SH-SY5Y (cell line): ENCODE results near the gene ETV6.

Source experiments
- GATA2 ChIP-seq: IDR thresholded peaks from 2 replicates; pipeline ENCODE4 v1.6.1; 2011; ENCODE audit warnings: mild to moderate bottlenecking, low read depth, low read length
- GATA3 ChIP-seq: IDR thresholded peaks from 2 replicates; pipeline ENCODE4 v1.6.1; 2011; ENCODE audit warnings: low read depth, mild to moderate bottlenecking, low read length, moderate library complexity

The ETV6 gene

DNA sequence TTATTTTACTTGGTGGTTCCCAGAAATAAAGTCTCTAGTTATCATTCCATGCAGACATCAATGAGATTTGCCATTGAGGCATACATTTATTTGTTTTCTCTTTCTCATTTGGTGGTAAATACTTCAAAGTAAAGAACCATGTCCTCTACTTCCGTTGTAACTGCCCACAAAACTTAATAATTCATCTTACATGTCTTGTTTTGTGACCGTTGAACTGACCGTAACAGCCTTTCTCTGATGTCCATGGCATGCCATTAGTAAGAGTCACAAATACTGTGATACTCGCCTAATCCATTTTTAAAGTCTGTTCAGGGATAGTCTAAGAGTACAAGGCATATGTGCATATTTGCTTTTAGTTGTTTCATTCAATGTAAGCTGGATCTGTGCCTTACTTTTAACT lies 145.3 kb downstream of the ETV6 start:
- TF ChIP-seq GATA2 (no peak), GATA3 (no peak)

DNA sequence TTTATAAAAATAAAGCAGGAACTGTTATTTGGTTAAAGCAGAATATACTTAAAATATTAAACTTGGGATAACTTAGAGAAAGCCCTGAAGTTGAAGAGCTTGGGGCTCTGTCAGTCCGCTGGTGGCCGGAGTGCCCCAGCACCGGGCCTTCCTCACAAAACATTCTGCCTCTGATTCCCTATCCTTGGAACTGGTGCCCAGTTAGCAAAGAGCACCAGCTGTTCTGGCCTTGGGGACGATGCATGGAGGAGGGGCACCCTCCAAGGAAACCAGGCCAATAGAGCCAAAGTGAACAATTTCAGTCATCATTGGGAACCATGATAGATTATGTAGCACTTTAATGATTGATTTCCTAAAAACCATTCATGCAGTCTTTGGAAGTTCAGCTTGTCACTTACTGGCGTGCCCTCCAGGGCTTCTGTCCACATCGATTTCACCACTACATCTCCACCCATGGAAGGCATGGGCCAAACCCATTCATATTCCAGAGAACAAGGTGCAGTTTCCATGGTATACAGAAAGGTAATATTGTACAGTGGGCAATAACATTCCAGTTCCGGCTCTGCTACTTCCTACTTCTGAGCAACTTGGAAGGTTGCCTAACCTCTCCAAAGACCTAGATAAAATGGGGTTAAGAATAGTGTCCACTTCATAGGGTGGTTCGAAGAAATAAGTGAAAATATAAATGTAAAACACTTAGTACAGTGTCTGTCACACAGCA lies 145.9 kb downstream of the ETV6 start:
- TF ChIP-seq GATA3 (no peak), GATA2 (no peak)

DNA sequence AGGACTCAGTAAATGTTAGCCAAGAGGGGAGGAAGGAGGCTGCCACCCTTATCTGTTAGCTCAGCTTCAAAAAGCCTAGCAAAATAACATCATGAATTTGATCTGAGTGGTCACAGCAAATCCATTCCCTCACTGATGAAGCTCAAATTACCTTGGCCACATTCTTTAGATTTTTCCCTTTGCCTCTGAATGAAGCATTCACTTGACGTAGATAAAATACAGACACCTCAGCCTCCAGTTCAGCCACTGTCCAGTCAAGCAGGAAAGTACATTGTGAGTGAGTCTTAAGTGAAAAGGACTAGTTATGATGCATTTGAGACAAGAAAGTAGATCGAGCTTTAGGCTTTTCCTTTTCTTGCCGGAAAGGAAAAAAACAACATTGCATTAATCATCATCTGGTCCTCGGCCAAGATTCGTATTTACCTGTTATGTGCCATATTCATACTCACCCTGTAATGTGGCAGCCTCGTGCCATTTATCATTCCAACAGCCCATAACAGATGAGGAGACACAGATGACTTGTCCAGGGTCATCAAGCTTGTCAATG lies 146.5 kb downstream of the ETV6 start:
- TF ChIP-seq GATA2 (no peak), GATA3 (no peak)

DNA sequence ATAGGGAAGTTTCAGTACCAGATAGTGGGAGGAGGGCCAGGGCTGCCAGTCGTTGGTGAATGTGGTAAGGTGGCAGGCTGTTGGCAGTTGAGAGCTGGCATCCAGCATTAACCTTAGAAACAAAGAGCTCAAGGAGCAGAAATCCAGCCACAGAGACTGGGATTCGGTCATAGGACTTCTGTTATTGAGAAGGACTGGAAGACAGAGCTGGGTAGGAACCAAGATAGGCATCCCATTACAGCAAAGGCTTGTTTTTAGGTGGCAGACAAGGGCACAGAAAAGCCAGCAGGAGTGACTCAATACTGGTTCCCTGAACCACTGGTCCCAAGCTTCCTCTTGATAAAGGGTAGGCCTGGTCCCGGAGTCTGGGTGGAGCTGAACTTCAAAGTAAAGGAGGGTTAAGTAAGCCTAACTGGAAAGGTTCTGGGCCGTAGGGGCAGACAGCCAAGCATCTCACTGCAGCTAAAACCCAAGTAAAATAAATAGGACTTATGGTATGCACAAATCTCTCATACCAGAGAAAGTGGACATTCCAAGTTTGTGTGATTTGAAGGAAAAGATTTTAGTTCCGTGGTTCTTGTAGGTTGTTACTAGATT lies 147.9 kb downstream of the ETV6 start:
- TF ChIP-seq GATA2 (no peak), GATA3 (no peak)

DNA sequence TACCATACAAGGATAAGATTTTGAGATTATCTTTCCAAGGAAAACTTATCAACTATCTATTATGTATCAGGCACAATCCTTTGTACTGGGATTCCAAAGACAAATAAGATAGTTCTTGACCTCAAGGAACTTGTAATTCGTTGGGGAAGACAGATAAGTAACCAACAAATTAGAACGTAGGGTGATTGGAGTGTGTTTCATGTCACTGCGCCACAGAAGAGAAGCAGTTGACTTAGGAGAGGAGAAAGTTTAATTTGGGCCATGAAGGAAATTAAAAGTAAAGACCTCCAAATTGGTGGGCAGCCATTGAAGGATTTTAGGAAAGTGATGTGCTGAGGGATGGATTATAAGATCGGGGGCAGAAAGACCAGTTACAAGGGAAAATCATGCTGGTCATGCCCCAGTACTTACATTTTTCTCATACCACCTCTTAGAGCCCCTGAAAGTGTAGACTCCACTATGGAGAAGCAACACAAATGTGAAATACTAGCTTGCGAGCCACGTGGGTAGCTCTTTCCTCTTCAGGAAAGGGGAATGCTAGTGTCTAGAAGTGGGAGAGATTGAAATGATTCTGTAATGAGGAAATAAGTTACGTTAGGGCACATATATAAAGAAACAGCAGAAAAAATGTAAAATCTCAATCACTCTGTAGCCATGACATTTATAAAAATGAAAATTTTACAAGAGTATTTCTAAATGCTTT lies 148.7 kb downstream of the ETV6 start:
- TF ChIP-seq GATA2, result no peak
- no peak for TF ChIP-seq GATA3

- TF ChIP-seq GATA3, result no peak
Observed at GRCh38 chr12:11798856-11799501, 149.5 kb downstream of the ETV6 start.

DNA sequence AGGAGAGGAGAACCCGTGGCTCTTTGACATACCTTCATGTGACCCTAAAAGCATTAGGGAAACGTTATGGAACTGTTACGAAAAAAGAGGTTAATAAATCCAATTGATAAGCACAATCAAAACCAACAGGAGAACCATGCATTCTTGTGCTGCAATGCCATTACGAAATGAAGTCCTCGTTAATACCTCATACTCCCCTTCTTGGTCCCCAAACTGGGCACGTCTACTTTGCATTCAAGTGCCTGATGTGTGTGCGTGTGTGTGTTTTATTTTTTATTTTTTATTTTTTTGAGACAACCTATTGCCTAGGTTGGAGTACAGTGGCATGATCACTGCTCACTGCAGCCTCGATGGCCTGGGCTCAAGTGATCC lies 150.0 kb downstream of the ETV6 start:
- TF ChIP-seq GATA2 (no peak), GATA3 (no peak)

DNA sequence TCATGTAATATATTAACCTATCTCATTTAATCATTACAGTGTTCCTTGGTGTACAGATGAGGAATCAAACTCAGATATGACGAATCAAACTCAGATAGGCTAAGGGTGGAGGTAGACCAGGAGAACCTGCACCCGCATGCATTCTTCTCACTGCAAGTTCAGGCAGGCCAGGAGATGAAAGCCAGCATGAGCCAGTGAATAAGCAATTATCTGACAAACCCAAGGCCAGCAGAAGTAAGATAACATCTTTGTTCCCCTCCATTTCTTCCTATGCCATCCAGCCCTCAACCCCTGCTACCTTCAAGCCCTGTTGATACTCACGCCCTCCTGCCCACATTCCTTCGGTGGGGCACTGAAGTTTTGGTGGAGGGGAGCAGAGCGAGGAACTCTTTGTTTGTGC lies 152.2 kb downstream of the ETV6 start:
- TF ChIP-seq GATA3, result no peak
- TF ChIP-seq GATA2, result no peak

- TF ChIP-seq GATA3, result no peak
- TF ChIP-seq GATA2, result no peak
Observed at GRCh38 chr12:11804130-11804529, 154.7 kb downstream of the ETV6 start.

- TF ChIP-seq GATA2 (no peak), GATA3 (no peak)
Observed at GRCh38 chr12:11805043-11805442, 155.6 kb downstream of the ETV6 start.

DNA sequence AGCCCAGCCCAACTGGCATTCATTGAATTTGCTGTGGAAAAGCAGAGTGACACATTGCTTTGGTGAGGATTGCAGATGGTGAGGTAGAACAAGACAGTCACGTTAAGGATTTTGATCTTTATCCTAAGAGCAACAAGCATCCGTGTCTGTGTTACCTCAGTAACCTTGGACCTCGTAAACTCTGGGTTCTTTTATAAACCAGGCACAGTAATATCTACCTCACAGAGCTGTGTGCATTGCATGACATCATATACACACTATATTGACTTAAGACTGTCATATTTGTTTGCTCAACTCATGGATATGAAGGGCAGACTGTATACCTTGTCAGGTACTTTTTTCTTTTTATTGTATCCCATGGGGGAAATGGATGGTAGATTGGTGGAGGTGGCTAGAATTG lies 156.2 kb downstream of the ETV6 start:
- TF ChIP-seq GATA3 (no peak), GATA2 (no peak)

GRCh38 chr12:11807458-11807857 lies 158.0 kb downstream of the ETV6 start:
- TF ChIP-seq GATA3 (no peak), GATA2 (no peak)

DNA sequence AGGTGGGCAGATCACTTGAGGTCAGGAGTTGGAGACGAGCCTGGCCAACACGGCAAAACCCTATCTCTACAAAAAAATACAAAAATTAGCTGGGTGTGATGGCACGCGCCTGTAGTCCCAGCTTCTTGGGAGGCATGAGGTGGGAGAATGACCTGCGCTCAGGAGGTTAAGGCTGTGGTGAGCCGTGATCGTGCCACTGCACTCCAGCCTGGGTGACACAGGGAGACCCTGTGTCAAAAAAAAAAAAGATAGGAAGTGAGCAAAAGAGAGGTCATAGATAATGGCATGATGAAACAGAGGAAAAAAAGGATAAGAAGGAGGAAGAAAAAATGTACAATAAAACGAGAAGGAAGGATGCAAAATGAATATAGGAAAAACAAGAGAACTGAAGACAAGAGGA lies 159.5 kb downstream of the ETV6 start:
- TF ChIP-seq GATA3 (no peak), GATA2 (no peak)

- TF ChIP-seq GATA2, result no peak
- no peak for TF ChIP-seq GATA3
Observed at GRCh38 chr12:11810206-11810545, 160.7 kb downstream of the ETV6 start.

GRCh38 chr12:11811008-11811407 lies 161.5 kb downstream of the ETV6 start:
- TF ChIP-seq GATA2 (no peak), GATA3 (no peak)

GRCh38 chr12:11812241-11812585 lies 162.7 kb downstream of the ETV6 start:
- TF ChIP-seq GATA2 (no peak), GATA3 (no peak)
